Measurements from ENCODE around the gene RETREG3. TPM values are rescaled to one million over a fixed set of nuclear protein-coding genes. Genes with fewer than 3 reads are reported as not detected.
A peak's percentile ranks its signal among the peaks of the same experiment; 100 is the strongest.

The RETREG3 gene
- total and polyA plus RNA-seq, 9 of the 15 experiments (the other 6 are each of a cell fraction or from before 2014, with no cell fraction given): 4.1 to 39.0 (median 16.9) TPM

GRCh38 chr17:42632949-42633444 is 23.8 kb upstream of the RETREG3 start (continued):
- TF ChIP-seq PKNOX1 (IDR thresholded peaks at IDR 0.05) (peak; percentile 93), ELF4 (CRISPR knock-in tag; IDR thresholded peaks at IDR 0.05) (no peak), ZNF41 (CRISPR knock-in tag; conservative IDR thresholded peaks at IDR 0.05) (no peak), MEF2A (IDR thresholded peaks at IDR 0.05; ENCODE audit: control insufficient read depth, low read depth, low read length) (0 out of 2 replicates have a peak, but pooled peaks have one; percentile 56), CC2D1A (IDR thresholded peaks at IDR 0.05) (peak; percentile 75; the same call in 1 of the 2 replicates), PHB (CRISPR knock-in tag; IDR thresholded peaks at IDR 0.05) (no peak), ZZZ3 (IDR thresholded peaks at IDR 0.05) (no peak), PTTG1 (tag; IDR thresholded peaks at IDR 0.05; ENCODE audit: low read depth) (no peak), NR2C1 (IDR thresholded peaks at IDR 0.05) (peak; percentile 56; the same call in 1 of the 2 replicates), NR2C1 (tag; IDR thresholded peaks at IDR 0.05) (peak; percentile 53), ELK1 (CRISPR knock-in tag; IDR thresholded peaks at IDR 0.05) (no peak), SRF (CRISPR knock-in tag; IDR thresholded peaks at IDR 0.05) (peak in 1 of 2 experiments; percentile 95; a peak in 2 of 4 replicates), ZFX (CRISPR knock-in tag; IDR thresholded peaks at IDR 0.05) (peak; percentile 48), MTA2 (IDR thresholded peaks at IDR 0.05; ENCODE audit: low read depth) (peak; percentile 56), ZBTB11 (CRISPR knock-in tag; IDR thresholded peaks at IDR 0.05) (peak in 1 of 3 experiments; percentile 57; a peak in 2 of 6 replicates), CTBP1 (IDR thresholded peaks at IDR 0.05; ENCODE audit: borderline replicate concordance) (peak; percentile 72; the same call in 1 of the 2 replicates), ZMIZ1 (IDR thresholded peaks at IDR 0.05; ENCODE audit: low read depth in 2 of 2, low read length in 2 of 2) (no peak)
